T-helper 9 cell (primary cell): Measurements from ENCODE around the gene ZNF608.

Experiments
- DNase-seq: peaks from one replicate; pipeline ENCODE4 v3.0.0-alpha.2; 2020

The ZNF608 gene

GRCh38 chr5:124738681-124739633 lies 7.5 kb downstream of the ZNF608 start:
- DNase-seq: no peak

GRCh38 chr5:124737651-124738050 lies 8.8 kb downstream of the ZNF608 start:
- DNase-seq: no peak

- DNase-seq: no peak
These were observed 9.6 kb downstream of the ZNF608 start for GRCh38 chr5:124736805-124737188.

- DNase-seq: no peak
These were observed 10.2 kb downstream of the ZNF608 start for GRCh38 chr5:124736082-124736804.

- no peak for DNase-seq
These were observed 11.1 kb downstream of the ZNF608 start for GRCh38 chr5:124735169-124735858.

GRCh38 chr5:124734574-124735168 lies 11.8 kb downstream of the ZNF608 start:
- no peak for DNase-seq

- DNase-seq: no peak
These were observed 13.1 kb downstream of the ZNF608 start for GRCh38 chr5:124733329-124733650.

- no peak for DNase-seq
These were observed 13.8 kb downstream of the ZNF608 start for GRCh38 chr5:124732428-124733328.

GRCh38 chr5:124730381-124730780 lies 16.1 kb downstream of the ZNF608 start:
- no peak for DNase-seq

GRCh38 chr5:124729720-124730359 lies 16.6 kb downstream of the ZNF608 start:
- no peak for DNase-seq

GRCh38 chr5:124728968-124729332 lies 17.5 kb downstream of the ZNF608 start:
- no peak for DNase-seq

- no peak for DNase-seq
These were observed 18.0 kb downstream of the ZNF608 start for GRCh38 chr5:124728331-124728967.

- DNase-seq: no peak
These were observed 19.6 kb downstream of the ZNF608 start for GRCh38 chr5:124726631-124727362.

GRCh38 chr5:124725622-124726258 lies 20.7 kb downstream of the ZNF608 start:
- no peak for DNase-seq

- DNase-seq: no peak
These were observed 21.4 kb downstream of the ZNF608 start for GRCh38 chr5:124725040-124725434.

GRCh38 chr5:124724357-124725039 lies 21.9 kb downstream of the ZNF608 start:
- DNase-seq: no peak

- DNase-seq: no peak
These were observed 25.2 kb downstream of the ZNF608 start for GRCh38 chr5:124721229-124721735.

GRCh38 chr5:124720593-124720992 lies 25.8 kb downstream of the ZNF608 start:
- DNase-seq: no peak
